H1 (cell line): ENCODE results near the gene DDX5. TPM values are rescaled to one million over a fixed set of nuclear protein-coding genes. Genes with fewer than 3 reads are reported as not detected.

Source experiments
- CTCF ChIA-PET: fragments of 300-600 bp; sonication (Branson Sonifier 250); formaldehyde crosslinking; loops from one replicate; lab custom pipeline; 2021; ENCODE audit not compliant: partially characterized antibody; lab: Charles Lee
- POLR2A ChIA-PET: fragments of 300-600 bp; sonication (Branson Sonifier 250); formaldehyde crosslinking; loops from one replicate; lab custom pipeline; 2021; ENCODE audit warnings: inconsistent platforms; ENCODE audit not compliant: partially characterized antibody; lab: Charles Lee
- DNase-seq, 2 experiments: peaks; one replicate each; pipeline versions ENCODE4 v3.0.0 to v3.0.0-alpha.2; 2010 to 2022; ENCODE audit warnings: low spot score in 2 of 2, low read depth in 1 of 2, mixed read lengths in 1 of 2
- FAIRE-seq: peaks from 2 replicates; lab custom pipeline; 2011; peaks lifted over from hg19 to GRCh38; lab: Jason Lieb, UNC
- H2AFZ ChIP-seq: 2 replicates; pipeline ENCODE4 v1.8.1; 2012; ENCODE audit warnings: low read length, inconsistent platforms
- H2AK5ac ChIP-seq: 2 replicates; pipeline ENCODE4 v1.6.1; 2013; ENCODE audit warnings: low read depth, low read length
- H2BK120ac ChIP-seq: replicated peaks from 2 replicates; pipeline ENCODE3; 2013; ENCODE audit warnings: low read depth, low read length, inconsistent platforms
- H2BK12ac ChIP-seq: 2 replicates; pipeline ENCODE4 v1.6.1; 2013; ENCODE audit warnings: low read depth, low read length
- H2BK15ac ChIP-seq: 2 replicates; pipeline ENCODE4 v1.6.1; 2013; ENCODE audit warnings: low read length
- H2BK20ac ChIP-seq: 2 replicates; pipeline ENCODE4 v1.6.1; 2013; ENCODE audit warnings: low read length
- H2BK5ac ChIP-seq: 2 replicates; pipeline ENCODE4 v1.6.1; 2013; ENCODE audit warnings: low read depth, low read length
- H3K14ac ChIP-seq: 2 replicates; pipeline ENCODE4 v1.6.1; 2013; ENCODE audit warnings: inconsistent platforms; ENCODE audit not compliant: insufficient read length
- H3K18ac ChIP-seq: 2 replicates; pipeline ENCODE4 v1.6.1; 2013; ENCODE audit warnings: low read length; ENCODE audit errors: extremely low read depth
- H3K23ac ChIP-seq: 2 replicates; pipeline ENCODE4 v1.6.1; 2013; ENCODE audit warnings: inconsistent platforms; ENCODE audit not compliant: insufficient read length
- H3K23me2 ChIP-seq: 2 replicates; pipeline ENCODE4 v1.6.1; 2013; ENCODE audit warnings: low read depth, low read length
- H3K27ac ChIP-seq: 2 replicates; pipeline ENCODE4 v1.6.1; 2011; ENCODE audit warnings: low read depth, low read length, inconsistent platforms
- H3K27me3 ChIP-seq, 4 experiments: replicated peaks in 1 of 4; 1 replicate in 1 of 4; 2 replicates in 3 of 4; pipeline versions ENCODE4 v1.6.1 to v1.8.1; 2011 to 2013; ENCODE audit warnings: low read length in 3 of 4, mild to moderate bottlenecking in 3 of 4, inconsistent platforms in 2 of 4, mixed read lengths in 2 of 4, moderate library complexity in 1 of 4; ENCODE audit not compliant: control insufficient read depth in 3 of 4, insufficient read depth in 3 of 4; ENCODE audit errors: extremely low read depth in 1 of 4
- H3K36me3 ChIP-seq, 4 experiments: 2 replicates each; pipeline versions ENCODE4 v1.6.1 to v1.8.1; 2011 to 2013; ENCODE audit warnings: mild to moderate bottlenecking in 4 of 4, low read length in 3 of 4, moderate library complexity in 2 of 4, control low read depth in 1 of 4, inconsistent platforms in 1 of 4; ENCODE audit not compliant: insufficient read depth in 4 of 4, control insufficient read depth in 2 of 4
- H3K4ac ChIP-seq: replicated peaks from 2 replicates; pipeline ENCODE3; 2013; ENCODE audit warnings: low read length, low read depth, mixed read lengths, inconsistent platforms; ENCODE audit not compliant: insufficient read length
- H3K4me1 ChIP-seq, 4 experiments: replicated peaks in 1 of 4; 1 replicate in 1 of 4; 2 replicates in 3 of 4; pipeline versions ENCODE4 v1.6.1 to v1.8.1; 2011 to 2013; ENCODE audit warnings: low read length in 3 of 4, inconsistent platforms in 2 of 4, mixed read lengths in 1 of 4; ENCODE audit not compliant: insufficient read depth in 4 of 4, control insufficient read depth in 3 of 4
- H3K4me2 ChIP-seq, 2 experiments: 2 replicates each; pipeline versions ENCODE4 v1.6.1 to v1.8.1; 2011 to 2013; ENCODE audit warnings: low read depth in 2 of 2, low read length in 2 of 2, control low read depth in 1 of 2, inconsistent platforms in 1 of 2, mild to moderate bottlenecking in 1 of 2; ENCODE audit not compliant: insufficient read depth in 1 of 2
- H3K4me3 ChIP-seq, 4 experiments: fragments of 200-600, 300-600 bp in 1 of 4; sonication (generic), shearing (Covaris generic), sonication (Bioruptor Twin) in 1 of 4; 2 replicates each; pipeline versions ENCODE4 v1.5.1 to v1.8.1; 2011 to 2016; ENCODE audit warnings: low read length in 4 of 4, low read depth in 3 of 4, control low read depth in 2 of 4, inconsistent platforms in 2 of 4, mild to moderate bottlenecking in 2 of 4, mixed read lengths in 1 of 4, moderate library complexity in 1 of 4; ENCODE audit not compliant: insufficient read depth in 2 of 4; ENCODE audit errors: extremely low read depth in 1 of 4
- H3K56ac ChIP-seq: replicated peaks from 2 replicates; pipeline ENCODE3; 2013; ENCODE audit warnings: low read depth, mild to moderate bottlenecking, mixed read lengths, low read length, inconsistent platforms; ENCODE audit not compliant: insufficient read length
- H3K79me1 ChIP-seq: 2 replicates; pipeline ENCODE4 v1.6.1; 2013; ENCODE audit warnings: low read depth, low read length, control low read depth
- H3K79me2 ChIP-seq, 2 experiments: 2 replicates each; pipeline versions ENCODE4 v1.6.1 to v1.8.1; 2012 to 2013; ENCODE audit warnings: low read length in 2 of 2, mild to moderate bottlenecking in 2 of 2, inconsistent platforms in 1 of 2; ENCODE audit not compliant: insufficient read depth in 2 of 2, control insufficient read depth in 1 of 2
- H3K9ac ChIP-seq, 4 experiments: replicated peaks in 1 of 4; 1 replicate in 1 of 4; 2 replicates in 3 of 4; pipeline versions ENCODE4 v1.6.1 to v1.8.1; 2011 to 2013; ENCODE audit warnings: low read depth in 3 of 4, low read length in 3 of 4, control low read depth in 2 of 4, mild to moderate bottlenecking in 2 of 4, moderate library complexity in 2 of 4, inconsistent platforms in 1 of 4; ENCODE audit errors: extremely low read depth in 1 of 4
- H3K9me3 ChIP-seq, 2 experiments: 2 replicates each; pipeline versions ENCODE4 v1.6.1 to v1.8.1; 2012 to 2013; ENCODE audit warnings: mild to moderate bottlenecking in 2 of 2, moderate library complexity in 2 of 2, control low read depth in 1 of 2, inconsistent platforms in 1 of 2, low read depth in 1 of 2, low read length in 1 of 2, mixed read lengths in 1 of 2; ENCODE audit not compliant: insufficient read depth in 2 of 2
- H4K20me1 ChIP-seq, 2 experiments: replicated peaks in 1 of 2; 2 replicates each; pipeline versions ENCODE3 to v1.8.1; 2011 to 2013; ENCODE audit warnings: inconsistent platforms in 2 of 2, low read length in 2 of 2, mild to moderate bottlenecking in 1 of 2; ENCODE audit not compliant: insufficient read depth in 2 of 2, control insufficient read depth in 1 of 2
- H4K5ac ChIP-seq: 2 replicates; pipeline ENCODE4 v1.6.1; 2013; ENCODE audit warnings: low read length, low read depth, mixed read lengths, inconsistent platforms; ENCODE audit not compliant: insufficient read length
- H4K8ac ChIP-seq: 2 replicates; pipeline ENCODE4 v1.8.0; 2013; ENCODE audit warnings: mild to moderate bottlenecking, moderate library complexity, low read length, inconsistent platforms; ENCODE audit not compliant: insufficient read depth; ENCODE audit errors: extremely low read depth
- H4K91ac ChIP-seq: replicated peaks from 2 replicates; pipeline ENCODE3; 2013; ENCODE audit warnings: low read length, mixed read lengths, inconsistent platforms; ENCODE audit not compliant: insufficient read length
- CEBPB ChIP-seq: IDR thresholded peaks from 2 replicates; pipeline ENCODE4 v1.6.1; 2012; ENCODE audit warnings: low read depth, low read length
- CTBP2 ChIP-seq: IDR thresholded peaks from 2 replicates; pipeline ENCODE4 v1.7.0; 2011; ENCODE audit warnings: borderline replicate concordance, mild to moderate bottlenecking, moderate library complexity, mixed read lengths, low read length; ENCODE audit not compliant: insufficient read depth, insufficient read length
- GABPA ChIP-seq: IDR thresholded peaks from 2 replicates; pipeline ENCODE4 v1.6.1; 2011; ENCODE audit warnings: mild to moderate bottlenecking, low read length, moderate library complexity, borderline replicate concordance; ENCODE audit not compliant: insufficient read depth
- GTF2F1 ChIP-seq: IDR thresholded peaks from 2 replicates; pipeline ENCODE4 v1.6.1; 2012; ENCODE audit warnings: low read depth, low read length, improper control_type of control experiment, borderline replicate concordance
- HDAC2 ChIP-seq, 2 experiments: fragments of 300-600 bp in 1 of 2; sonication (generic) in 1 of 2; IDR thresholded peaks; 2 replicates each; pipeline ENCODE4 v1.6.1; 2011 to 2012; ENCODE audit warnings: low read depth in 2 of 2, low read length in 2 of 2, mild to moderate bottlenecking in 2 of 2, moderate library complexity in 2 of 2, borderline replicate concordance in 1 of 2, inconsistent platforms in 1 of 2
- KDM1A ChIP-seq: fragments of 200-600, 300-600 bp; sonication (generic); IDR thresholded peaks from 2 replicates; pipeline ENCODE4 v1.7.1; 2016; ENCODE audit warnings: mild to moderate bottlenecking, low read length, borderline replicate concordance
- PHF8 ChIP-seq: fragments of 200-600 bp; sonication (generic); conservative IDR thresholded peaks from 2 replicates; pipeline ENCODE4 v1.7.1; 2012; ENCODE audit warnings: low read depth, mild to moderate bottlenecking, inconsistent platforms, low read length, moderate library complexity
- POLR2A ChIP-seq, 2 experiments: IDR thresholded peaks; 1 replicate in 1 of 2; 2 replicates in 1 of 2; pipeline ENCODE4 v1.6.1; 2011; ENCODE audit warnings: low read depth in 2 of 2, low read length in 2 of 2, mild to moderate bottlenecking in 2 of 2; ENCODE audit errors: control extremely low read depth in 1 of 2
- RNF2 ChIP-seq: fragments of 200-900, 300-1000 bp; sonication (generic); IDR thresholded peaks from 2 replicates; pipeline ENCODE4 v1.7.1; 2016; ENCODE audit warnings: borderline replicate concordance, low read depth, mild to moderate bottlenecking, antibody characterized with exemption, low read length; ENCODE audit not compliant: poor library complexity, severe bottlenecking; ENCODE audit errors: missing control alignments
- TAF7 ChIP-seq: optimal IDR thresholded peaks from 2 replicates; pipeline ENCODE3; 2011; ENCODE audit warnings: low read depth, mild to moderate bottlenecking, inconsistent platforms, low read length, moderate library complexity, borderline replicate concordance
- WGBS, 2 experiments: shearing (Covaris generic) in 1 of 2; methylation state at CpG; one replicate each; pipeline versions ENCODE4 v1.1.6 to v1.1.7; 2013 to 2015; ENCODE audit warnings: low lambda C conversion rate in 2 of 2, mixed read lengths in 2 of 2, inconsistent platforms in 1 of 2, low coverage in 1 of 2, missing lambda C conversion rate in 1 of 2; ENCODE audit not compliant: insufficient replicate concordance in 2 of 2, insufficient coverage in 1 of 2, insufficient read length in 1 of 2; ENCODE audit errors: extremely low coverage in 1 of 2, missing lambda C conversion rate in 1 of 2; 5-methylcytosine and 5-hydroxymethylcytosine counted together
- polyA plus RNA-seq, 7 experiments: library from polyadenylated mRNA; depleted of rRNA in 3 of 7; stranded (reverse) in 5 of 7; unstranded in 2 of 7; fragments of >200 nt in 5 of 7; fragments of 200-250 nt in 2 of 7; gene quantifications; 1 replicate in 5 of 7; 2 replicates in 1 of 7; 4 replicates in 1 of 7; pipeline versions ENCODE4 v1.2.1 to v1.2.3, GENCODE V29; 2011 to 2013; ENCODE audit warnings: missing spikeins in 2 of 7, mixed read lengths in 2 of 7
- total RNA-seq: library from RNA; stranded (reverse); fragmentation: NEBNext Ultra II Directional; extraction: Animal tissue kit (Norgen Biotek cat#: 25700); gene quantifications from 2 replicates; pipeline ENCODE4 v1.2.1, GENCODE V29; 2021

DDX5 gene
- total and polyA plus RNA-seq, 2 of the 8 experiments (the other 6 are each of a cell fraction or from before 2014, with no cell fraction given), result 572 to 591 TPM

- H4K20me1 ChIP-seq, result no peaks in the 10 kb centered on the region
Observed at GRCh38 chr17:64533784-64534183, 27.7 kb upstream of the DDX5 start.

More at GRCh38 chr17:64533784-64534183, 27.7 kb upstream of the DDX5 start:
- Histone ChIP-seq H3K79me2 (no peaks in the 10 kb centered on the region), H3K4me3 (no peak overlapping the region), H4K91ac (no peak overlapping the region), H3K27ac (no peak overlapping the region), H3K23me2 (no peaks in the 10 kb centered on the region), H3K23ac (no peak overlapping the region), H3K9me3 (no peaks in the 10 kb centered on the region), H4K8ac (no peak overlapping the region), H3K27me3 (no peaks in the 10 kb centered on the region), H3K9ac (no peak overlapping the region), H3K4ac (no peak overlapping the region), H2BK12ac (no peak overlapping the region), H4K5ac (no peak overlapping the region), H3K14ac (no peak overlapping the region), H2BK120ac (no peak overlapping the region), H3K18ac (no peak overlapping the region), H3K4me2 (no peak overlapping the region), H2BK5ac (no peak overlapping the region), H2AFZ (no peak overlapping the region), H3K36me3 (peaks cover 46 to 93% (median 75%) of the 10 kb centered on the region in 4 experiments), H2AK5ac (no peak overlapping the region), H3K4me1 (no peaks in the 10 kb centered on the region), H3K79me1 (no peaks in the 10 kb centered on the region), H2BK15ac (no peak overlapping the region), H2BK20ac (no peak overlapping the region), H3K56ac (no peak overlapping the region)
- POLR2A ChIA-PET, result interaction anchor here (0.6 to 7.5 kb wide), 7 partner anchors 9 to 60 kb away, joined by 3 to 56 read pairs (median 7); partner anchors contain the start of genes CEP95, DDX5 and POLG2
- CTCF ChIA-PET, result interaction anchor here (0.7 to 2.4 kb wide), 6 partner anchors 10 to 115 kb away, joined by 3 to 13 read pairs (median 4); no protein-coding TSS in a partner anchor
- DNase-seq, result no peak
- no peak for TF ChIP-seq TAF7
- TF ChIP-seq GABPA, result no peak
- TF ChIP-seq RNF2, result no peak
- TF ChIP-seq POLR2A (IDR thresholded peaks at IDR 0.05; ENCODE audit: control extremely low read depth in 1 of 2, low read depth in 2 of 2, low read length in 2 of 2), result no peak
- TF ChIP-seq CTBP2, result no peak
- no peak for TF ChIP-seq KDM1A
- TF ChIP-seq PHF8, result no peak
- TF ChIP-seq CEBPB, result no peak
- no peak for TF ChIP-seq HDAC2 (IDR thresholded peaks at IDR 0.05; ENCODE audit: borderline replicate concordance in 1 of 2, low read depth in 2 of 2, low read length in 2 of 2)
- TF ChIP-seq GTF2F1, result no peak
- 90% methylated on average over 2 of the region's 2 CpGs; no CpG with 5 or more reads in 1 of the 2 experiments for WGBS, 2 experiments
- no peak for FAIRE-seq
